ENCODE data around the gene C11orf86.
A peak's percentile ranks its signal among the peaks of the same experiment; 100 is the strongest.
"Not testable (repeated sequence)": the region's sequence is repeated elsewhere in the genome, so short reads cannot be mapped to it uniquely, and the experiment has no call there.

C11orf86 gene, protein sequence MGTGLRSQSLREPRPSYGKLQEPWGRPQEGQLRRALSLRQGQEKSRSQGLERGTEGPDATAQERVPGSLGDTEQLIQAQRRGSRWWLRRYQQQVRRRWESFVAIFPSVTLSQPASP

GRCh38 chr11:66974724-66975404 lies at the start of gene C11orf86:
TSS of gene C11orf86 (plus strand) at chr11:66975304. CDS start at chr11:66975363, 59 bp downstream.
- DNase-seq = no peak

DNA sequence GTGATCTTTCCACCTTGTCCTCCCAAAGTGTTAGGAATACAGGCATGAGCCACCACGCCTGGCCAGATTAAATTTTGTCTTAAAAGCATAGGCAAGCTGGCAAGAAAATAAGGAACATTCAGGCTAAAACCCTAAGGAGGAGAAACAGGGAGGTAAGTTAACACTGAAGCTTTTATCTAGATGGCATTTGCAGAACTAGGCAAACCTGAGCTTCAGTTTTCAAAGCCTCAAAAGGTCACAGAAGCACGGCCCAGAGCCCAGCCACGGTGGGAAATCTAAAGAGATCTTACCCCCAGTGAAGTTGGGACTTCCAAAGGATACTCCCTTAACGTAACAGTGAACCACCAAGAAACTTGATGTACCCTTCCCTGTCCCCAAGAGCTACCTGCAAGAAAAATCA lies 45.4 kb upstream of the C11orf86 start:
- DNase-seq = no peak

DNA sequence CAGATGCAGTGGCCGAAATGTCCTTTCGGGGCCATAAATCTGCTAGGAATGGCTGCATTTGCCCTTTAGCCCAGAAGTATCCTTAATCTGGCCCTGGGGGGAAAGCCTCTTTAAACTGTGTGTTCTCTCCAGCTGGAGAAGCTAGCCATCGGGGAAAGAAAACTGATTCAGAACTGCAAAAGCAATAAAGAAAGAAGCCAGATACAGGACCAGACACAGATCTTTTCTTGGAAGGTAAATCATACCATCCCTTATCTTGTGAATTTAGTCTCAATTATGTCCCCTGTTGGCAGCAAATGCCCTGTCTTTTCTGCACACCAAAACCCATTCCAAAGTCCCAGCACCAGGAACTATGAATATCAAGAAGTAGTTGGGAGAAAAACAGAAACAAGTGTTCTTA lies 42.6 kb upstream of the C11orf86 start:
- DNase-seq = no peak

GRCh38 chr11:66933531-66933930 lies 41.6 kb upstream of the C11orf86 start:
- no peak for DNase-seq

- peak; percentile 90 for DNase-seq
Observed at GRCh38 chr11:66934950-66935779, 39.9 kb upstream of the C11orf86 start.

DNA sequence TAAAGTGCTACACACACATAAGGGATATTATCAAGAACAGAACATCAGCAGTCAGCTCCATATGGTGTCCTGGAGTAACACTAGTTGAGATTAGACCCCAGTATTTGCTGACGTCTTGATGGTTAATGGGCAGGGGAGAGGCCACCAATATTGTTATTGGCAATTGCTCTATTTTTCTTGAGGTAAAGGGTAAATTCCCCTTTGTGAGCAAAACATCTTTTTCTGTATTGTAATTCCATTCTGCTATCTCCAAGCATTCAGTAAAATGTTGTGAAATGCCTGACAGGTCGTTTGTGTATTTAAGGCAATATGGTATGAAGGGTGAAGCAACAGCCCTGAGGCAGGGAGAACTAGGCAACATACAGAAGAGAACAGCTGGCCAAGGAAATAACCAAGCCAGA lies 38.8 kb upstream of the C11orf86 start:
- no peak for DNase-seq

DNA sequence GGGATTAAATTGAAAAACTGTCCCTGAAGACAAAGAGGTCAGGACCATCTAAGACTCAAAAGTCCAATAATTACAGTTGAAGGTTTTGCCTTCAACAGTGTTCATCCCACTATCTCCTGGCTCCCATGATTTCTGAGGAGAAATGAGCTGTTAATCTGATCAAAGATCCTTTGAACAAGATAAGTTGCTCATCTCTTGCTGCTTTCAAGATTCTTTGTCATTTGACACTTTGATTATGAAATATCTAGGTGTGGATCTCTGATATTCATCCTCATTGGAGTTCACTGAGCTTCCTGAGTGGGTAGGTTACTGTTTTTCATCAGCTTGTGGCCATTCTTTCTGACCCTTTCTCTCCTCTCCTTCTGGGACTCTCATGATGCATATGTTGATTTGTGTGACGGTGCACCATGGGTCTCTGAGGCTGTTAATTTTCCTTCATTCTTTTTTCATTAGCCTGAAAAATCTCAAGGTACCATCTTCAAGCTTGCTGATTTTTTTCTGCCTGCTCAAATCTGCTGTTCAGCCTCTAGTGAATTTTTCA lies 37.8 kb upstream of the C11orf86 start:
- DNase-seq = no peak

DNA sequence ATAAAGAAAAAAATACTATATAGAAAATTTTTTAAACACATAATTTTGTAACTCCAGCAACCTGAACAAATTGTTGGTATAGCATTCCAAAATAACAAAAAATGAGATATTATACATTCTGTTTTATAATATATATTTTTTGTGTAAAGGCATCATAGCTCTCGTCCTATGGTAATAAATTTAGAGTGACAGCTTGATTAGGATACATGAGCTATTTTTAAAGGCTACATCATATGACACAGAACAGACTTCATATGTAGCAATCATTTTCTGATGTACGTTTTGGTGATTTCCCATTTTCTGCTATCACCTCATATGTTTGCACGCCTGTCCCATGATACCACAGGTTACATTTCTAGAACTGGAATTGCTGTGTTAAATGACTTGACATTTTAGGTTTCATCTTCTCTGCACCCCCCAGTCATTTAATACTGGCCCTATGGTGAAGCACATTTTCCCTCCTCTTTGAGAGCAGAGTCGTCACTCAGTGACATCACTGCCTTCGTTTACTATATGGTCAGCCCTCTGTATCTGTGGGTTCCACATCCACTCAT lies 36.4 kb upstream of the C11orf86 start:
- DNase-seq = no peak

- no peak for DNase-seq
Observed at GRCh38 chr11:66950112-66950535, 25.0 kb upstream of the C11orf86 start.

DNA sequence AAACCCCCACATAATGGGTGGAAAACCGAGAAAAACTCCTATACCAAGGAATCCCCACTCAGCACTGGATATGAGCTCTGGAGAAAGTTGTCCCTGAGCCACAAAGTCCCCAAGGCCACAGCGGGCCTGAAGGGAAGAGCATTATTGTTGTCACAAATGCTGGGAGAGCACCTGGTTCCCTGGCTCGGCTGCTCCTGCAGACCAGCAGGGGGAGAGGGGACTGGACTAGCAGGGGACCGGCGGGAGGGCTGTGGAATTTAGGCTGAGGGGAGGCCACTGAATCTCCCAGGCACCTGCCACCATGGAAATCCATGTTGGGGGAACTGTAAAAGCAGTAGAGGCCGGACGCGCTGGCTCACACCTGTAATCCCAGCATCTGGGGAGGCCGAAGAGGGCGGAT lies 24.0 kb upstream of the C11orf86 start:
- DNase-seq = no peak

- no peak for DNase-seq
Observed at GRCh38 chr11:66951927-66952337, 23.2 kb upstream of the C11orf86 start.

GRCh38 chr11:66953081-66953833 lies 21.8 kb upstream of the C11orf86 start:
- DNase-seq = no peak

DNA sequence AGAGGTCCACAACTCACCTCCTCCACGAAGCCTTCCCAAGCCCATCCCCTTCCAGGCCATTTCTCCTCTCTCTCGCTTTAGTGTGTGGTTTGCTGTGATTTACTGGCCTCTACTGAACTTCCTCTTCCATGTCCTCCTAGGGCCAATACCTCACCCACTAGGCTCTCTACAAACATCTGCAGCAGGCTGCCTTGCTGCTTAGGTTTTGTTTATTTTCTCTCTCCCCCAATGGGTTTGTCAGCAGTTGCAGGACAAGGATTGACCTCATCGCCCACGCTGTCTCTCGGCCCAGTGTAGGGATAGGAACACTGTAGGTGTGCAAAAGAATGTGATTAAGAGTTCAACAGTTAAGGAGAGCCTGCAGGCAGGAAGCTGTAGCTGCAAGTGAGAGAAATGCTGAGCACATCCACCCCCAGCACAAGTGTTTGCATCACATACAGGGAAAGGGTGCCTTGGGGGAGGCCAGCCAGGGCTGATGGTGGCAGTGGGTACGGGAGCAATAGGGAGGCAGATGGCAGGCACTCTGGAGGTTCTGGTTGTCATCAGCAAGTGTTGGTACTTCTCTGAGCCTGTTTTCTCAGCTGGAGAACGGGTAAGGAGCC lies 18.3 kb upstream of the C11orf86 start:
- DNase-seq = peak; percentile 49

DNA sequence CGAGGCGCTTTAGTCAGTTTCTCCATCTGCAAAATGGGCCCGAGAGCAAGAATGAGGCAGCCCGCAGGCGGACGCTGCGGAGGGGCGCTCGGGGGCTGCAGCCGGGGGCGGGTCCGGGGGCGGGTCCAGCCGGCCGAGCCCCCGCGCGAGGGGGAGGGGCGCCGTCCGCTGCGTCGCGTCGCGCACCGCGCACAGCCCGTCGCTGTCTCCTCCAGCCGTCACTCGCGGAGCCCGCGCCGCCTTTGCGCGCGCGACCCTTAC lies 17.2 kb upstream of the C11orf86 start:
- DNase-seq = no peak

DNA sequence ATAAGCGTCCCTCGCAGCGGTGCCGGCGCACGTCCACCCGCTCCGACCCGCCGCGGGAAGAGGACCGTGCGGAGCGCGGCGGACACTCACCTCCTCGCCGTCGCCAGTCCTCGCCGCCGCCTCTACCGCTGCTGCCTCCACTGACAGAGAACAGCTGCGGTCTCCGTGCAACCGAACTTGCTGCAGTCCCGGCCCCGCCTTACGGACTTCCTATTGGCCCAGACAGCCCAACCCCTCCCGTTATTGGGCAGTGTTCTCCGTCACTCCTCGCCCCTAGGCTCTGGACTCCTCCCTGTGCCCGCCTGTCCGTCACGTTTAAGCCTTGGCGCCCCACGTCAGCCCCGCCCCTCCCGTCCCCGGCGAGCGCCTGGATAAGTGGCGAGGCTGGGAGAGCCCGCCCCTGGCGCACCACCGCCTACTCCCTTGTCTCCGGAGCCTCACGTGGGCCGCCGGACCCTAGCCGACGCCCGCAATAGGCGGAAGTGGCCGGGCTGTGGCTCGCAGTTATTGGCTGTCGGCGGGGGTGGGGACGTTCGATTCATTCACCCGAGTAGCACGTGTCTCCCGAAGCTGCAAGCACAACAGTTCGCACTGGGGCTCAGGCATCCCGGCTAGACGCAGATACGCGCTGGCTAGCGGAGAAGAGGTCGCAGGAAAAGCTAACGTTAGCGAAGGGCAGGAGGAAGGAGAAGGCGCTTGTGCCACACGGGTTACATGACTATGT lies 16.7 kb upstream of the C11orf86 start, which contains the start of gene PC:
PC (minus strand) TSS at position 152 of the 724 bp plus-strand sequence. CDS start 86,224 bp downstream, outside the sequence.
- DNase-seq = peak; percentile 99

- DNase-seq = no peak
Observed at GRCh38 chr11:66958956-66959274, 16.2 kb upstream of the C11orf86 start.

- not testable (repeated sequence) for DNase-seq
Observed at GRCh38 chr11:66961691-66962213, 13.4 kb upstream of the C11orf86 start.

- no peak for DNase-seq
Observed at GRCh38 chr11:66962247-66962646, 12.9 kb upstream of the C11orf86 start.

DNA sequence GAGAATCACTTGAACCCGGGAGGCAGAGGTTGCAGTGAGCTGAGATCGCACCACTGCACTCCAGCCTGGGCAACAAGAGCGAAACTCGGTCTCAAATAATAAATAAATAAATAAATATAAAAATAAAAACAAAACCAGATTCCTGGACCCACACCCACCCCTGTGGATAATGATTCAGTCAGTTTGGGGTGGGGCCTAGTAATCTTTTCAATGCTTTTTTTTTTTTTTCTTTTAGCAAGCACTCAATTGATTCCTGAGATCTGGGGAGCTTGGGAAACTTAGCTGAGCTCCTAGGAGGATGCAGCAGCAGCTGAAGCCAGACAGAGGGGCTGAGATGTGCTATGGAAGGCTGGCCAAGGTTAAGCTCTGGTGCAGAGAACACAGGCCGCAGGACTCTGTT lies 12.3 kb upstream of the C11orf86 start:
- no peak for DNase-seq

GRCh38 chr11:66964495-66964894 lies 10.6 kb upstream of the C11orf86 start:
- no peak for DNase-seq

DNA sequence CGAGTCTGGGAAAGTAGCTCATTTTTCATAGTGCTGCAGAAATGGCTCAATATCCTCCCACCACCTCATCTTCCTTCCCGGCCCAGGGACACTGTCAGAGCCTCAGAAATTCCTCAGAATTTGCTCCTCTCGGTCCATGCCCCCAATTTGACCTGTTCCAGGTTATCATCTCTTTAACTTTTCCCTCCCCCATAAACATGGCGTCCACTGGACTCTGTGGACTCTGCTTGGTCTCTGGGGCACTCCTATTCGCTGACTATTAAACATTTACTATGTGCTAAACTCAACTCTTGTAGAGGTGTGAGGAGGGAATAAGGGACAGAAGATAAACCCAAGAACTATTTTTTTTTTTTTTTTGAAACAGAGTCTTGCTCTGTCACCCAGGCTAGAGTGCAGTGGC lies 8.8 kb upstream of the C11orf86 start:
- no peak for DNase-seq

Data from OCI-M1 (cell line).